ENCODE results near the gene CCNB3.
"Not testable (repeated sequence)": the region's sequence is repeated elsewhere in the genome, so short reads cannot be mapped to it uniquely, and the experiment has no call there.

Gene CCNB3
- total RNA-seq, result 0.12 to 0.80 (median 0.31) reads per million in 4 donors

- peak; percentile 41 to 85 (median 55) for DNase-seq
Observed at GRCh38 chrX:50204364-50204899, at the start of gene CCNB3. Gene CCNB3 (plus strand): TSS chrX:50204765. CDS start chrX:50285164, 80,399 bp downstream.

GRCh38 chrX:50157545-50158135 is 46.9 kb upstream of the CCNB3 start:
- no peak for DNase-seq

- DNase-seq, result no peak
Observed at GRCh38 chrX:50158593-50158992, 46.0 kb upstream of the CCNB3 start.

GRCh38 chrX:50161127-50161526 is 43.4 kb upstream of the CCNB3 start:
- no peak for DNase-seq

GRCh38 chrX:50165727-50166126 is 38.8 kb upstream of the CCNB3 start:
- no peak for DNase-seq

GRCh38 chrX:50167366-50167765 is 37.2 kb upstream of the CCNB3 start:
- DNase-seq, result no peak

- no peak for DNase-seq
Observed at GRCh38 chrX:50168241-50168687, 36.3 kb upstream of the CCNB3 start.

- DNase-seq, result no peak
Observed at GRCh38 chrX:50169717-50170116, 34.8 kb upstream of the CCNB3 start.

- no peak for DNase-seq
Observed at GRCh38 chrX:50180073-50180940, 24.3 kb upstream of the CCNB3 start.

GRCh38 chrX:50183891-50184290 is 20.7 kb upstream of the CCNB3 start:
- no peak for DNase-seq

- DNase-seq, result no peak
Observed at GRCh38 chrX:50188859-50189600, 15.5 kb upstream of the CCNB3 start.

GRCh38 chrX:50198348-50198747 is 6.2 kb upstream of the CCNB3 start:
- no peak for DNase-seq

GRCh38 chrX:50200907-50201306 is 3.7 kb upstream of the CCNB3 start, which contains the start of gene AKAP4:
Gene AKAP4 (minus strand): TSS chrX:50201007. CDS start chrX:50200889, 118 bp downstream.
- no peak for DNase-seq

- no peak for DNase-seq
Observed at GRCh38 chrX:50202539-50202938, 2.0 kb upstream of the CCNB3 start.

GRCh38 chrX:50206753-50207152 is 2.2 kb downstream of the CCNB3 start:
- DNase-seq, result no peak

GRCh38 chrX:50211510-50211909 is 6.9 kb downstream of the CCNB3 start:
- DNase-seq, result no peak

GRCh38 chrX:50281253-50281652 is 76.7 kb downstream of the CCNB3 start:
- DNase-seq, result no peak

- no peak for DNase-seq
Observed at GRCh38 chrX:50327235-50327634, 122.7 kb downstream of the CCNB3 start.

GRCh38 chrX:50332668-50333067 is 128.1 kb downstream of the CCNB3 start:
- not testable (repeated sequence) for DNase-seq

GRCh38 chrX:50333308-50333707 is 128.7 kb downstream of the CCNB3 start:
- DNase-seq, result no peak

- DNase-seq, result no peak
Observed at GRCh38 chrX:50343917-50344316, 139.4 kb downstream of the CCNB3 start.

- DNase-seq, result no peak
Observed at GRCh38 chrX:50372966-50373365, 168.4 kb downstream of the CCNB3 start.

Data from T-helper 1 cell (primary cell).